Mesenchymal stem cell (in vitro differentiated cells and primary cell): ENCODE measurements around the gene GABRP.

Source experiments
- DNase-seq: peaks from one replicate; pipeline ENCODE4 v3.0.0-alpha.2; 2013
- H2AFZ ChIP-seq: one replicate; pipeline ENCODE4 v1.6.1; 2013; ENCODE audit warnings: low read depth, mild to moderate bottlenecking, control low read depth, inconsistent platforms, low read length, moderate library complexity
- H2AK5ac ChIP-seq: 2 replicates; pipeline ENCODE4 v1.6.1; 2013; ENCODE audit warnings: low read length, moderate library complexity, mild to moderate bottlenecking, inconsistent platforms; ENCODE audit not compliant: severe bottlenecking
- H2BK120ac ChIP-seq: one replicate; pipeline ENCODE4 v1.6.1; 2013; ENCODE audit warnings: low read depth, mild to moderate bottlenecking, inconsistent platforms, low read length, moderate library complexity
- H2BK12ac ChIP-seq, 2 experiments: one replicate each; pipeline ENCODE4 v1.6.1; 2013; ENCODE audit warnings: inconsistent platforms in 2 of 2, low read length in 2 of 2, mild to moderate bottlenecking in 2 of 2, moderate library complexity in 2 of 2, control low read depth in 1 of 2
- H2BK15ac ChIP-seq: one replicate; pipeline ENCODE4 v1.6.1; 2013; ENCODE audit warnings: mild to moderate bottlenecking, low read depth, inconsistent platforms; ENCODE audit not compliant: poor library complexity, severe bottlenecking
- H2BK5ac ChIP-seq: 2 replicates; pipeline ENCODE4 v1.6.1; 2013; ENCODE audit warnings: low read depth, mild to moderate bottlenecking, low read length, control low read depth, inconsistent platforms; ENCODE audit not compliant: poor library complexity, severe bottlenecking
- H3K14ac ChIP-seq, 2 experiments: one replicate each; pipeline ENCODE4 v1.6.1; 2013; ENCODE audit warnings: inconsistent platforms in 2 of 2, low read length in 2 of 2, control low read depth in 1 of 2, mild to moderate bottlenecking in 1 of 2, moderate library complexity in 1 of 2
- H3K18ac ChIP-seq, 2 experiments: one replicate each; pipeline ENCODE4 v1.6.1; 2013; ENCODE audit warnings: inconsistent platforms in 2 of 2, low read length in 2 of 2, control low read depth in 1 of 2, low read depth in 1 of 2, mild to moderate bottlenecking in 1 of 2
- H3K23ac ChIP-seq, 2 experiments: one replicate each; pipeline ENCODE4 v1.6.1; 2013; ENCODE audit warnings: inconsistent platforms in 2 of 2, low read length in 2 of 2, mild to moderate bottlenecking in 2 of 2, moderate library complexity in 2 of 2, control low read depth in 1 of 2
- H3K27ac ChIP-seq: 2 replicates; pipeline ENCODE4 v1.5.1; 2013; ENCODE audit warnings: mild to moderate bottlenecking, moderate library complexity, low read length, control low read depth, inconsistent platforms; ENCODE audit not compliant: poor library complexity, severe bottlenecking
- H3K27me3 ChIP-seq, 2 experiments: 2 replicates each; pipeline versions ENCODE4 v1.6.1 to v1.7.0; 2013; ENCODE audit warnings: low read length in 2 of 2, mild to moderate bottlenecking in 2 of 2, moderate library complexity in 2 of 2, control low read depth in 1 of 2, inconsistent platforms in 1 of 2; ENCODE audit not compliant: control insufficient read depth in 1 of 2, insufficient read depth in 1 of 2
- H3K36me3 ChIP-seq, 2 experiments: 2 replicates each; pipeline versions ENCODE4 v1.6.1 to v1.7.0; 2013; ENCODE audit warnings: low read length in 2 of 2, control low read depth in 1 of 2, inconsistent platforms in 1 of 2, low read depth in 1 of 2, mild to moderate bottlenecking in 1 of 2; ENCODE audit not compliant: insufficient read depth in 2 of 2, control insufficient read depth in 1 of 2
- H3K4ac ChIP-seq, 2 experiments: one replicate each; pipeline ENCODE4 v1.6.1; 2013; ENCODE audit warnings: inconsistent platforms in 2 of 2, low read length in 2 of 2, mild to moderate bottlenecking in 2 of 2, moderate library complexity in 2 of 2, control low read depth in 1 of 2, low read depth in 1 of 2
- H3K4me1 ChIP-seq: 2 replicates; pipeline ENCODE4 v1.6.1; 2013; ENCODE audit warnings: low read depth, low read length, control low read depth; ENCODE audit not compliant: control insufficient read depth, insufficient read depth
- H3K4me2 ChIP-seq: 2 replicates; pipeline ENCODE4 v1.6.1; 2013; ENCODE audit warnings: low read length, mild to moderate bottlenecking, inconsistent platforms; ENCODE audit not compliant: poor library complexity, severe bottlenecking
- H3K4me3 ChIP-seq, 2 experiments: 2 replicates each; pipeline versions ENCODE4 v1.5.1 to v1.7.0; 2013; ENCODE audit warnings: low read length in 2 of 2, mild to moderate bottlenecking in 2 of 2, control low read depth in 1 of 2, low read depth in 1 of 2; ENCODE audit not compliant: insufficient read depth in 1 of 2
- H3K79me1 ChIP-seq: replicated peaks from 2 replicates; pipeline ENCODE4 v1.6.1; 2013; ENCODE audit warnings: mild to moderate bottlenecking, control low read depth, low read length, inconsistent platforms; ENCODE audit not compliant: poor library complexity, severe bottlenecking
- H3K9ac ChIP-seq: 2 replicates; pipeline ENCODE4 v1.7.0; 2013; ENCODE audit warnings: mild to moderate bottlenecking, low read length, moderate library complexity
- H3K9me3 ChIP-seq: 2 replicates; pipeline ENCODE4 v1.7.0; 2013; ENCODE audit warnings: mild to moderate bottlenecking, low read length; ENCODE audit not compliant: control insufficient read depth
- H4K8ac ChIP-seq: one replicate; pipeline ENCODE4 v1.6.1; 2013; ENCODE audit warnings: inconsistent platforms, mild to moderate bottlenecking, low read length, moderate library complexity
- H4K91ac ChIP-seq: one replicate; pipeline ENCODE4 v1.6.1; 2013; ENCODE audit warnings: mild to moderate bottlenecking, low read length, inconsistent platforms
- WGBS: methylation state at CpG from one replicate; pipeline ENCODE4 v1.1.7; 2013; ENCODE audit warnings: mixed read lengths; 5-methylcytosine and 5-hydroxymethylcytosine counted together

The GABRP gene

GRCh38 chr5:170739446-170739845, 44.1 kb upstream of the GABRP start:
- Histone ChIP-seq H3K4me1 (peaks cover 3% of the 10 kb centered on the region), H2BK12ac (no peak overlapping the region), H2AK5ac (no peak overlapping the region), H3K14ac (no peak overlapping the region), H3K27ac (no peak overlapping the region), H4K8ac (no peak overlapping the region), H3K4ac (no peak overlapping the region), H3K18ac (no peak overlapping the region), H3K4me3 (no peak overlapping the region), H4K91ac (no peak overlapping the region), H3K4me2 (no peak overlapping the region), H3K23ac (no peak overlapping the region), H2AFZ (no peak overlapping the region), H3K36me3 (no peaks in the 10 kb centered on the region), H3K9me3 (peaks cover 12% of the 10 kb centered on the region), H3K79me1 (no peaks in the 10 kb centered on the region), H3K27me3 (peaks cover 25% of the 10 kb centered on the region in 2 experiments), H2BK15ac (no peak overlapping the region), H2BK120ac (no peak overlapping the region), H2BK5ac (no peak overlapping the region), H3K9ac (no peak overlapping the region)
- 94% methylated on average over 4 of the region's 4 CpGs for WGBS
- DNase-seq, result no peak

DNA sequence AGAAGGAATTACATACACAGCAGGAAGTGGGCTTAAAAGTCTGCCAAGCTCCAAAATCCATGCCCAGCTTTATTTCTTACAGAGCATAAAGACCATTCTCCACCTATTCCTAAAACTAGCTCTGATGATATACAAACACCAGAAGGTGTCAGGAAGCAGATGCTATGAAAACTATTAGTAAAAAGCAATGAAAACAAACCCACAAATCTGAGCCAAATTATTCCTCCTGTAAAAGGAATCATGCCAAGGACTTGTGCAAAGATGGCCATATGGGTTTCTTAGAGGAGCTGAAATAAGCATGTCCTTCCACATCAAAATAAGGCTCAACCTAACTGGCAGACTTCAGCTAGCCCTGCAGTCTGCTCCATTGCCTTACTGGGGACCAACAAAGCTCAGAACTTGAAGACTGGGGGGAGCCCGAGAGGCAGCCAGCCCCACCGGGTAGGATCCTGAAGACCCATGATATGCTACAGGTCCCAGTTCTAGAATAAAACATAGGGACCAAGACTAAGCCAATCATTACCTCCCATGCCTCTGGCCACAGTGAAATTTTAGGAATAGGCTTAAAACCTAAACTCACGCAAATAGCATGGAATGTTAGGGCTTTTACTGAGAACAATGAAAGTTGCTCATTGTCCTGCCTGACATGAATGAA, 42.8 kb upstream of the GABRP start:
- no peaks in the 10 kb centered on the region for H3K36me3 ChIP-seq
- H2BK5ac ChIP-seq, result no peak overlapping the region
- no peak for DNase-seq
- H3K23ac ChIP-seq, result no peak overlapping the region
- H3K27me3 ChIP-seq, result peaks cover 25 to 32% of the 10 kb centered on the region in 2 experiments
- H2AK5ac ChIP-seq, result no peak overlapping the region
- no peaks in the 10 kb centered on the region for H3K79me1 ChIP-seq
- H3K4me1 ChIP-seq, result peaks cover 7% of the 10 kb centered on the region
- H3K9ac ChIP-seq, result no peak overlapping the region
- H2AFZ ChIP-seq, result no peak overlapping the region
- WGBS, result 71% methylated on average over 3 of the region's 3 CpGs
- no peak overlapping the region for H3K27ac ChIP-seq
- no peak overlapping the region for H3K14ac ChIP-seq
- H4K91ac ChIP-seq, result no peak overlapping the region
- H2BK120ac ChIP-seq, result no peak overlapping the region
- no peak overlapping the region for H4K8ac ChIP-seq
- H2BK15ac ChIP-seq, result no peak overlapping the region
- no peak overlapping the region for H3K4ac ChIP-seq
- H3K18ac ChIP-seq, result no peak overlapping the region
- H3K9me3 ChIP-seq, result peaks cover 10% of the 10 kb centered on the region
- H2BK12ac ChIP-seq, result no peak overlapping the region
- no peak overlapping the region for H3K4me2 ChIP-seq
- no peak overlapping the region for H3K4me3 ChIP-seq

DNA sequence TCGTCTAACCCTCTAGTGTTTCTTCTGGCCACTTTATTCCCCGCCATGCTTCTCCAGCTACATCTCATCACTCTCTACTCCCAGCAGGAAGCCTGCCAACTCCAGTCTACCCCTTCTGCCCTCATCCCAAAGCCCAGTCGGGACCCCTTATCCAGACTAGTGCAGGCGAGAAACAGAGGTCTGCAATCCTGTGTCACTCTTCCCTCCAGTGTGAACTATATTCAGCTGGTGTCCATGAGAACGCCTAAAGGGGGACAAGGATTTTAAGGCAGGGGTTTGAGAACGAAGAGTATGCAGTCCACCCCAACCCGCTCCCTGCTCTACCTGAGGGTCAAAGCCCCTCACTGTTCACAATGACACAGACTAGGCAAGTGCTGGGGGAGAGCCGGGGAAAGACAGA, 41.7 kb upstream of the GABRP start:
- WGBS, result 84% methylated on average over 7 of the region's 8 CpGs
- Histone ChIP-seq H3K18ac (no peak overlapping the region), H3K4ac (no peak overlapping the region), H2AFZ (no peak overlapping the region), H2AK5ac (no peak overlapping the region), H3K4me2 (no peak overlapping the region), H3K4me3 (no peak overlapping the region), H4K8ac (no peak overlapping the region), H2BK5ac (no peak overlapping the region), H3K27ac (no peak overlapping the region), H3K23ac (no peak overlapping the region), H3K79me1 (no peaks in the 10 kb centered on the region), H2BK12ac (no peak overlapping the region), H3K9me3 (peaks cover 7% of the 10 kb centered on the region), H3K36me3 (no peaks in the 10 kb centered on the region), H2BK15ac (no peak overlapping the region), H4K91ac (no peak overlapping the region), H3K14ac (no peak overlapping the region), H3K4me1 (peaks cover 8% of the 10 kb centered on the region), H2BK120ac (no peak overlapping the region), H3K27me3 (peaks cover 25 to 42% of the 10 kb centered on the region in 2 experiments), H3K9ac (no peak overlapping the region)
- no peak for DNase-seq

- peaks cover 31 to 48% of the 10 kb centered on the region in 2 experiments for H3K27me3 ChIP-seq
- no peak overlapping the region for H2BK15ac ChIP-seq
- no peak overlapping the region for H3K4me3 ChIP-seq
- no peak overlapping the region for H3K23ac ChIP-seq
- no peak overlapping the region for H2AFZ ChIP-seq
- H3K79me1 ChIP-seq, result no peaks in the 10 kb centered on the region
- no peak overlapping the region for H2BK120ac ChIP-seq
- H3K9me3 ChIP-seq, result no peaks in the 10 kb centered on the region
- H3K18ac ChIP-seq, result no peak overlapping the region
- H3K27ac ChIP-seq, result no peak overlapping the region
- DNase-seq, result no peak
- H4K8ac ChIP-seq, result no peak overlapping the region
- H3K4me2 ChIP-seq, result no peak overlapping the region
- H3K4me1 ChIP-seq, result peaks cover 8% of the 10 kb centered on the region
- no peak overlapping the region for H3K14ac ChIP-seq
- H2BK12ac ChIP-seq, result no peak overlapping the region
- no peak overlapping the region for H2BK5ac ChIP-seq
- H3K9ac ChIP-seq, result no peak overlapping the region
- no peaks in the 10 kb centered on the region for H3K36me3 ChIP-seq
- 16% methylated on average over 8 of the region's 12 CpGs for WGBS
- no peak overlapping the region for H3K4ac ChIP-seq
- no peak overlapping the region for H4K91ac ChIP-seq
- H2AK5ac ChIP-seq, result no peak overlapping the region
These were observed 39.7 kb upstream of the GABRP start for GRCh38 chr5:170743876-170744212.
